ENCODE measurements around the gene MCC.

Gene MCC

GRCh38 chr5:113487781-113488644, at the start of gene MCC:
Gene MCC, minus strand, starts transcription at chr5:113488453.
- peak in 1 of 2 donors; percentile 15 for DNase-seq

- DNase-seq = no peak
These were observed 43.4 kb upstream of the MCC start for GRCh38 chr5:113531481-113532159.

- no peak for DNase-seq
These were observed 39.5 kb upstream of the MCC start for GRCh38 chr5:113527746-113528145.

- no peak for DNase-seq
These were observed 38.2 kb upstream of the MCC start for GRCh38 chr5:113526421-113526820.

GRCh38 chr5:113524927-113525326, 36.7 kb upstream of the MCC start:
- DNase-seq = peak in 1 of 2 donors; percentile 17

GRCh38 chr5:113523168-113523567, 34.9 kb upstream of the MCC start:
- DNase-seq = no peak

- no peak for DNase-seq
These were observed 32.6 kb upstream of the MCC start for GRCh38 chr5:113520899-113521298.

- DNase-seq = no peak
These were observed 32.2 kb upstream of the MCC start for GRCh38 chr5:113520429-113520828.

- no peak for DNase-seq
These were observed 31.2 kb upstream of the MCC start for GRCh38 chr5:113519412-113519811.

GRCh38 chr5:113518884-113519283, 30.6 kb upstream of the MCC start:
- no peak for DNase-seq

GRCh38 chr5:113514289-113514635, 26.0 kb upstream of the MCC start:
- DNase-seq = no peak

GRCh38 chr5:113513384-113514288, 25.4 kb upstream of the MCC start, which contains the start of gene YTHDC2:
Gene YTHDC2, plus strand, starts transcription at chr5:113513694. Its CDS starts 202 bp downstream, at chr5:113513896.
- DNase-seq = peak; percentile 88 to 90

- DNase-seq = no peak
These were observed 24.1 kb upstream of the MCC start for GRCh38 chr5:113512341-113512740.

- DNase-seq = peak in 1 of 2 donors; percentile 53
These were observed 22.7 kb upstream of the MCC start for GRCh38 chr5:113510836-113511451.

- no peak for DNase-seq
These were observed 20.5 kb upstream of the MCC start for GRCh38 chr5:113508756-113509155.

GRCh38 chr5:113507601-113508000, 19.3 kb upstream of the MCC start:
- no peak for DNase-seq

GRCh38 chr5:113505181-113505580, 16.9 kb upstream of the MCC start:
- no peak for DNase-seq

- no peak for DNase-seq
These were observed 14.9 kb upstream of the MCC start for GRCh38 chr5:113503146-113503545.

- DNase-seq = no peak
These were observed 13.8 kb upstream of the MCC start for GRCh38 chr5:113502073-113502472.

- no peak for DNase-seq
These were observed 7.2 kb upstream of the MCC start for GRCh38 chr5:113495422-113495841.

- no peak for DNase-seq
These were observed 5.2 kb upstream of the MCC start for GRCh38 chr5:113493446-113493845.

- DNase-seq = no peak
These were observed 2.8 kb upstream of the MCC start for GRCh38 chr5:113491022-113491421.

- DNase-seq = no peak
These were observed 2.1 kb upstream of the MCC start for GRCh38 chr5:113490317-113490716.

Data from CD4-positive, alpha-beta T cell treated with Interleukin-1 beta for 1 hour (primary cell).